ENCODE measurements around the gene GARIN1A. TPM values are rescaled to one million over a fixed set of nuclear protein-coding genes. Genes with fewer than 3 reads are reported as not detected.
A peak's percentile ranks its signal among the peaks of the same experiment; 100 is the strongest.

The GARIN1A gene
- polyA plus RNA-seq, 1 donor from 2014 or later, result 2.8 TPM

- no peaks in the 10 kb centered on the region for H3K9me3 ChIP-seq (ENCODE audit: low read length)
- no peaks in the 10 kb centered on the region for H3K27me3 ChIP-seq (ENCODE audit: insufficient read depth, low read depth, low read length)
- no peaks in the 10 kb centered on the region for H3K79me2 ChIP-seq (replicated peaks; ENCODE audit: insufficient read depth, low read length)
- H3K4me2 ChIP-seq (ENCODE audit: low read length), result no peak overlapping the region
- no peak overlapping the region for H3K4me3 ChIP-seq (ENCODE audit: low read length)
- no peak overlapping the region for H3K9ac ChIP-seq (ENCODE audit: low read length)
- H4K20me1 ChIP-seq (ENCODE audit: insufficient read depth), result no peaks in the 10 kb centered on the region
- no peaks in the 10 kb centered on the region for H3F3A ChIP-seq (ENCODE audit: insufficient read depth, low read length, poor library complexity, severe bottlenecking)
- no peak overlapping the region for H2AFZ ChIP-seq (ENCODE audit: low read depth, low read length)
- peak; percentile 17 for TF ChIP-seq CTCF (IDR thresholded peaks at IDR 0.05; ENCODE audit: poor library complexity, severe bottlenecking)
- no peak for TF ChIP-seq SMC3 (conservative IDR thresholded peaks at IDR 0.05; ENCODE audit: poor library complexity)
- no peak for TF ChIP-seq MXI1 (conservative IDR thresholded peaks at IDR 0.05; ENCODE audit: poor library complexity, severe bottlenecking)
- H3K27ac ChIP-seq (ENCODE audit: low read length), result no peak overlapping the region
- H3K36me3 ChIP-seq (ENCODE audit: insufficient read depth, low read length), result no peaks in the 10 kb centered on the region
- no peaks in the 10 kb centered on the region for H3K9me2 ChIP-seq (ENCODE audit: insufficient read depth, low read length)
Measured at GRCh38 chr7:128666200-128666599, 5.9 kb upstream of the GARIN1A start.

DNA sequence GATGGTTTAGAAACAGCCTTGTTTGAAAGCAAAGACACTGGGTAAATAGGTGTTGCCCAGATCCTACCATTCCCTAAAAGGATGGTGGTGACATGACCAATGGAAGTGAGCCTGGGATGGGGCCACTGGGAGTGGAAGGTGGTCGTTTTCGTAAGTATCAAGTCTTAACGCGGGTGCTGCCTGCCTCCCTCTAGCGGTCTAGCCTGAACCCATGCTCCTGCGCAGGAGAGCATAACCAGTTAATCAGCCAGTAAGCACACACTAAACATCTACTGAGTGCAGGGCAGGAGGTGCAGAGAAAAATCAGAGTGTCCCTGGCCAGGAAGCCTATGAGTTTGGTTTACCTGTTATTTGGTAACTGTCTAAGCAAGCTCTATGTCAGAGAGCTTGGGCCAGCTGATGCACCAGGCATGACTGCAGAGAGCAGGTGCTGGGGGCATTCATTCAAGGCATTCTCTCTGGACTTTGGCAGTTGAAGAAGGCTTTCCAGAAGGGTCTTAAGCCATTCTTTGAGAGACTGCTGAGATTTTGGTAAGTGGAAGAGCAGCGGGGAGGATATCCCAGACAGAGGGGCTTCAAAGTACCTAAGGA, 930 bp downstream of the GARIN1A start:
- H3K27ac ChIP-seq (ENCODE audit: low read length), result no peak overlapping the region
- H2AFZ ChIP-seq (ENCODE audit: low read depth, low read length), result no peak overlapping the region
- H3K9me3 ChIP-seq (ENCODE audit: low read length), result no peaks in the 10 kb centered on the region
- no peaks in the 10 kb centered on the region for H3K36me3 ChIP-seq (ENCODE audit: insufficient read depth, low read length)
- no peak for TF ChIP-seq TAF1 (IDR thresholded peaks at IDR 0.05; ENCODE audit: low read depth)
- TF ChIP-seq EZH2 (IDR thresholded peaks at IDR 0.05; ENCODE audit: borderline replicate concordance, insufficient read depth, low read length, poor library complexity, severe bottlenecking), result no peak
- TF ChIP-seq SMC3 (conservative IDR thresholded peaks at IDR 0.05; ENCODE audit: poor library complexity), result peak; percentile 36
- TF ChIP-seq POLR2AphosphoS5 (IDR thresholded peaks at IDR 0.05), result no peak
- no peak for TF ChIP-seq MXI1 (conservative IDR thresholded peaks at IDR 0.05; ENCODE audit: poor library complexity, severe bottlenecking)
- peak; percentile 46 for TF ChIP-seq CTCF (IDR thresholded peaks at IDR 0.05; ENCODE audit: poor library complexity, severe bottlenecking)
- TF ChIP-seq EP300 (conservative IDR thresholded peaks at IDR 0.05; ENCODE audit: poor library complexity, severe bottlenecking), result no peak
- peak; percentile 11 for TF ChIP-seq RAD21 (conservative IDR thresholded peaks at IDR 0.05)
- TF ChIP-seq REST (IDR thresholded peaks at IDR 0.05; ENCODE audit: borderline replicate concordance), result no peak
- H4K20me1 ChIP-seq (ENCODE audit: insufficient read depth), result no peaks in the 10 kb centered on the region
- no peaks in the 10 kb centered on the region for H3K79me2 ChIP-seq (replicated peaks; ENCODE audit: insufficient read depth, low read length)
- H3K4me3 ChIP-seq (ENCODE audit: low read length), result no peak overlapping the region
- no peaks in the 10 kb centered on the region for H3K27me3 ChIP-seq (ENCODE audit: insufficient read depth, low read depth, low read length)
- no peaks in the 10 kb centered on the region for H3F3A ChIP-seq (ENCODE audit: insufficient read depth, low read length, poor library complexity, severe bottlenecking)
- no peak overlapping the region for H3K9ac ChIP-seq (ENCODE audit: low read length)
- no peak overlapping the region for H3K4me2 ChIP-seq (ENCODE audit: low read length)
- no peaks in the 10 kb centered on the region for H3K9me2 ChIP-seq (ENCODE audit: insufficient read depth, low read length)

All from neural cell (in vitro differentiated cells).